HFFc6 (cell line): Measurements from ENCODE around the gene GFAP. TPM values are rescaled to one million over a fixed set of nuclear protein-coding genes. Genes with fewer than 3 reads are reported as not detected.

Source experiments
- DNase-seq: peaks from one replicate; pipeline ENCODE4 v3.0.0-alpha.2; 2018
- H3K27ac Mint-ChIP-seq: 2 replicates; pipeline ENCODE4 v1.8.0; 2020; ENCODE audit warnings: mild to moderate bottlenecking, mixed read lengths
- H3K27me3 Mint-ChIP-seq: 2 replicates; pipeline ENCODE4 v1.8.0; 2021; ENCODE audit warnings: mild to moderate bottlenecking, moderate library complexity, mixed read lengths; ENCODE audit not compliant: insufficient read depth
- H3K36me3 Mint-ChIP-seq: 2 replicates; pipeline ENCODE4 v1.8.0; 2021; ENCODE audit warnings: low read depth, mixed read lengths
- H3K4me1 Mint-ChIP-seq: 2 replicates; pipeline ENCODE4 v1.8.0; 2020; ENCODE audit warnings: low read depth, mixed read lengths
- H3K4me3 Mint-ChIP-seq: 2 replicates; pipeline ENCODE4 v1.8.0; 2020; ENCODE audit warnings: mild to moderate bottlenecking, moderate library complexity, mixed read lengths
- H3K9me3 Mint-ChIP-seq: 2 replicates; pipeline ENCODE4 v1.8.0; 2020; ENCODE audit warnings: mild to moderate bottlenecking, mixed read lengths
- CTCF ChIP-seq: fragments of 200-600 bp; sonication (generic); IDR thresholded peaks from 2 replicates; pipeline ENCODE4 v1.5.0; 2021; ENCODE audit warnings: antibody characterized with exemption, mild to moderate bottlenecking
- microRNA-seq: library from miRNA; unstranded; fragments of <30 nt; microRNA quantifications from one replicate; pipeline ENCODE4, GENCODE V29; 2019
- total RNA-seq, 6 experiments: library from RNA; stranded (reverse); fragmentation: NEBNext Ultra II Directional; extraction: Animal tissue kit (Norgen Biotek cat#: 25700); gene quantifications; 2 replicates in 1 of 6; 3 replicates in 5 of 6; pipeline ENCODE4 v1.2.3, GENCODE V29; 2021

The GFAP gene
- total RNA-seq, 6 experiments from 2014 or later: not detected

GRCh38 chr17:44863061-44863918, 52.0 kb downstream of the GFAP start:
- H3K9me3 Mint-ChIP-seq: no peaks in the 10 kb centered on the region
- H3K4me3 Mint-ChIP-seq: no peak overlapping the region
- H3K27ac Mint-ChIP-seq: no peak overlapping the region
- H3K36me3 Mint-ChIP-seq: peaks cover 33% of the 10 kb centered on the region
- H3K4me1 Mint-ChIP-seq: peaks cover 6% of the 10 kb centered on the region; the same call in 1 of the 2 replicates
- H3K27me3 Mint-ChIP-seq: no peaks in the 10 kb centered on the region; the same call in 1 of the 2 replicates
- DNase-seq: no peak
- no peak for TF ChIP-seq CTCF

GRCh38 chr17:44862278-44862914, 52.9 kb downstream of the GFAP start:
- Mint-ChIP-seq H3K4me1 (peaks cover 6% of the 10 kb centered on the region; the same call in 1 of the 2 replicates), H3K4me3 (no peak overlapping the region), H3K27ac (no peak overlapping the region), H3K36me3 (peaks cover 33% of the 10 kb centered on the region), H3K27me3 (no peaks in the 10 kb centered on the region; the same call in 1 of the 2 replicates), H3K9me3 (no peaks in the 10 kb centered on the region)
- TF ChIP-seq CTCF: no peak
- DNase-seq: no peak

- TF ChIP-seq CTCF: no peak
- Mint-ChIP-seq H3K27ac (no peak overlapping the region), H3K4me3 (no peak overlapping the region), H3K36me3 (peaks cover 43% of the 10 kb centered on the region), H3K9me3 (no peaks in the 10 kb centered on the region), H3K4me1 (no peaks in the 10 kb centered on the region), H3K27me3 (no peaks in the 10 kb centered on the region; the same call in 1 of the 2 replicates)
- no peak for DNase-seq
These were observed 55.6 kb downstream of the GFAP start for GRCh38 chr17:44859701-44860100.

GRCh38 chr17:44854192-44854591, 61.1 kb downstream of the GFAP start:
- TF ChIP-seq CTCF: no peak
- Mint-ChIP-seq H3K27ac (no peak overlapping the region), H3K4me3 (no peak overlapping the region), H3K4me1 (no peaks in the 10 kb centered on the region), H3K27me3 (peaks cover 4% of the 10 kb centered on the region), H3K9me3 (no peaks in the 10 kb centered on the region), H3K36me3 (peaks cover 51% of the 10 kb centered on the region)
- no peak for DNase-seq

Small RNA genes lying within 50 kb of the gene (microRNA-seq; reads per million reads assigned to microRNA genes)
- 3.1 reads per million for gene MIR6783

Other genes starting within 250 kb of the GFAP start
- gene CCDC43, start 225.7 kb downstream of the GFAP start, total RNA-seq: 10 to 100 TPM; 29.4 to 33.3 (median 31.0) TPM
- 10 to 100 TPM in 5 of 6 experiments, 1 to 10 TPM in 1; 5.5 to 11.9 (median 10.8) TPM for gene DBF4B, start 206.8 kb downstream of the GFAP start, total RNA-seq
- under 1 TPM; 0.14 to 0.27 (median 0.16) TPM for gene ADAM11, start 156.5 kb downstream of the GFAP start, total RNA-seq
- gene GJC1, start 85.2 kb downstream of the GFAP start, total RNA-seq: 10 to 100 TPM; 47.3 to 71.3 (median 59.3) TPM
- not detected for gene HIGD1B, start 67.6 kb downstream of the GFAP start, total RNA-seq
- 100 to 1,000 TPM; 117 to 129 (median 122) TPM for gene EFTUD2, start 16.1 kb downstream of the GFAP start, total RNA-seq
- gene KIF18B, start 32.3 kb upstream of the GFAP start, total RNA-seq: 10 to 100 TPM; 11.4 to 25.6 (median 24.1) TPM
- gene C1QL1, start 52.8 kb upstream of the GFAP start, total RNA-seq: under 1 TPM in 5 of 6 experiments, not detected in 1; 0.19 to 0.36 (median 0.25) TPM
- 10 to 100 TPM; 34.0 to 38.9 (median 35.8) TPM for gene DCAKD, start 136.1 kb upstream of the GFAP start, total RNA-seq
- gene NMT1, start 145.8 kb upstream of the GFAP start, total RNA-seq: 100 to 1,000 TPM; 135 to 152 (median 142) TPM
- gene PLCD3, start 217.0 kb upstream of the GFAP start, total RNA-seq: 100 to 1,000 TPM in 1 of 6 experiments, 10 to 100 TPM in 5; 77.2 to 112 (median 83.8) TPM
- gene ACBD4, start 220.2 kb upstream of the GFAP start, total RNA-seq: 1 to 10 TPM; 5.0 to 8.0 (median 6.5) TPM
- 10 to 100 TPM; 31.8 to 42.0 (median 34.5) TPM for gene HEXIM1, start 233.0 kb upstream of the GFAP start, total RNA-seq
- gene HEXIM2, start 246.4 kb upstream of the GFAP start, total RNA-seq: 1 to 10 TPM; 4.8 to 9.5 (median 6.2) TPM